ENCODE results near the gene USO1. TPM values are rescaled to one million over a fixed set of nuclear protein-coding genes. Genes with fewer than 3 reads are reported as not detected.

Gene USO1
- total RNA-seq, 4 donors from 2014 or later = 52.9 to 59.1 (median 57.6) TPM

DNA sequence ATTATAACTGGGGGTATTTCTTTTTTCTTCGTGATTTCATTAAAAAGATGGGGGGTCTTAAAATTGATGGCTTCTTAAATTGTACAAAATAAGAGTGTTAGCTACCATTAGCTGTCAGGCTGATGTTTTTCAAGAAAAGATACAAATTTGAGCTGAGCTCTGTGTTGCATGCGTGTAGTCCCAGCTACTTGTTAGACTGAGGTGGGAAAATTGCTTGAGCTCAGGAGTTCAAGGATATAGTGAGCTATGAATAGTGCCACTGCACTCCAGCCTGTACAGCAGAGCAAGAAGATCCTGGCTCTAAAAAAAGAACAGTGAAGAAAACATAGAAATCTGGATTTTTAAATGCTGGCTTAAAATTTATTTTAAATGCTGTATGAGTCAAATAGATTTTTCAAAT lies 13.0 kb downstream of the USO1 start:
- no peak for TF ChIP-seq CTCF (IDR thresholded peaks at IDR 0.05)
- no peak for TF ChIP-seq POLR2A (IDR thresholded peaks at IDR 0.05)
- no peak for DNase-seq (ENCODE audit: low spot score in 2 of 2)
- intact Hi-C loops (cut with DNase I; ENCODE audit: low total_unique reads) = no loop called here
- no peak overlapping the region for H3K4me3 ChIP-seq (ENCODE audit: low read depth, poor library complexity, severe bottlenecking)
- 92 to 94% methylated on average over 2 of the region's 2 CpGs for WGBS, 2 donors

DNA sequence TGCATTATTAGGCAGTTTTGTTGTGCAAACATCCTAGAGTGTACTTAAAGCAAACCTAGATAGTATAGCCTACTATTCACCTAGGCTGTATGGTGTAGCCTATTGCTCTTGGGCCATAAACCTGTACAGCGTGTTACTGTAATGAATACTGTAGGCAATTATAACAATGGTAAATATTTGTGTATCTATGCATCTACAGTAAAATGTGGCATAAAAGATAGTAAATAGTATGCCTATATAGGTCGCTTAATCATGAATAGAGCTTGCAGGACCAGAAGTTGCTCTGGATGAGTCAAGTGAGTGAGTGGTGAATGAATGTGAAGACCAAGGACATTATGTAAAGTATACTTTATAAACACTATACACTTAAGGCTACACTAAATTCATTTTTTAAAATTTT lies 16.6 kb downstream of the USO1 start:
- no peak for TF ChIP-seq POLR2A (IDR thresholded peaks at IDR 0.05)
- TF ChIP-seq CTCF (IDR thresholded peaks at IDR 0.05) = no peak
- intact Hi-C loops (cut with DNase I; ENCODE audit: low total_unique reads) = no loop called here
- DNase-seq (ENCODE audit: low spot score in 2 of 2) = no peak
- H3K4me3 ChIP-seq (ENCODE audit: low read depth, poor library complexity, severe bottlenecking) = no peak overlapping the region
- 83 to 95% methylated on average over 2 of the region's 2 CpGs for WGBS, 2 donors

DNA sequence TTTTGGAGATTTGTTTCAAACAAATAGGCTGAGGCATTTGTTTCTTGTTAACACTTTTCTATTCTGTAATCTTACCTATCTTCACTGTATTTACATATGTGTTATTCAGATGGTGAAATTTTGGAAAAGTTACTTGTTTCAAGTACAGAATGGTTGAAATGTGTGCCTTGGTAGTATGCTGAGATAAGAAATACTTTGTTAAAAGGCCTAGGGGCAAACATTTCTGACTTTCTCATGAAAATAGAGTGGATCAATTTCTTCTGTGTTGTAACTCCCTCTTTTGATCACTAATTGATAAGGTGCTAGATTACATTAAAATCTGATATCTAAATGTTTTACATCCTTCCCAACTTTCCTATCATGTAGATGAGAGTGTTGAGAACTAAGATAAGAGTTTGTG lies 18.1 kb downstream of the USO1 start:
- DNase-seq (ENCODE audit: low spot score in 2 of 2) = no peak
- TF ChIP-seq CTCF (IDR thresholded peaks at IDR 0.05) (no peak), POLR2A (IDR thresholded peaks at IDR 0.05) (no peak)
- intact Hi-C loops (cut with DNase I; ENCODE audit: low total_unique reads) = no loop called here
- no peak overlapping the region for H3K4me3 ChIP-seq (ENCODE audit: low read depth, poor library complexity, severe bottlenecking)

GRCh38 chr4:75745161-75745560 lies 20.8 kb downstream of the USO1 start:
- no peak for TF ChIP-seq POLR2A (IDR thresholded peaks at IDR 0.05)
- no peak for TF ChIP-seq CTCF (IDR thresholded peaks at IDR 0.05)
- WGBS, 2 donors = 78 to 82% methylated on average over 2 of the region's 2 CpGs
- H3K4me3 ChIP-seq (ENCODE audit: low read depth, poor library complexity, severe bottlenecking) = no peak overlapping the region
- intact Hi-C loops (cut with DNase I; ENCODE audit: low total_unique reads) = no loop called here
- no peak for DNase-seq (ENCODE audit: low spot score in 2 of 2)

DNA sequence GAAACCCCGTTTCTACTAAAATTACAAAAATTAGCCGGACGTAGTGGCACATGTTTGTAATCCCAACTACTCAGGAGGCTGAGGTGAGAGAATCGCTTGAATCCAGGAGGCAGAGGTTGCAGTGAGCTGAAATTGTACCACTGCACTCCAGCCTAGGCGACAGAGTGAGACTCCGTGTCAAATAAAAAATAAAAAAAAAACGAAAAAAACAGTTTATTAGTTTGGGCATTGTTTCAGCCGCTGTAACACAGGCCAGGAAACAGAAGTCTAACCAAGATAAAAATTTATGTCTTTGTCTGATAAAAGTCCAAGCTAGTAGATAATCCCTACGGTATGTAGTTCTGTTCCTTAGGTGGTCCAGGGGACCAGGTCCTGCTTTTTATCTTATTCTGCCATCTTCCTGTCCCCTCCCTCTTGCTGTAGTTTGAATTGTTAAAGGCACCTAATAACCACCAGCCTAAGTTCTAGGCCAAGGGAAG lies 21.4 kb downstream of the USO1 start:
- intact Hi-C loops (cut with DNase I; ENCODE audit: low total_unique reads) = no loop called here
- no peak for DNase-seq (ENCODE audit: low spot score in 2 of 2)
- H3K4me3 ChIP-seq (ENCODE audit: low read depth, poor library complexity, severe bottlenecking) = no peak overlapping the region
- 72 to 73% methylated on average over 9 of the region's 9 CpGs for WGBS, 2 donors
- TF ChIP-seq POLR2A (IDR thresholded peaks at IDR 0.05) (no peak), CTCF (IDR thresholded peaks at IDR 0.05) (no peak)

DNA sequence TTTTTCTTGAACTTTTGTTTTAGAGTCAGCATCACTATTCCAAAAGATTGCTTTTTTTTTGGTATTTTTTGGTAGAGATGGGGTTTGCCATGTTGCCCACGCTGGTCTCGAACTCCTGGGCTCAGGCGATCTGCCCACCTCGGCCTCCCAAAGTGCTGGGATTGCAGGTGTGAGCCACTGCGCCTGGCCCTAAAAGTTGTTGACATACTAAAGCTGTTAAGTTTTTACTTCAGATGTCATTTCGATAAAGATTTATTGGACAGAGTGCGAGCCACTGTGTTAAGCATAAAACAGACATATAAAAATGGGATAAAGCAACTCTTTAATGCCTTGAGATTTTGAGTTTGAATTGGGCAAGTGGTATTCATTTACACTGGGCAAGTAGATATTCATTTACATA lies 28.3 kb downstream of the USO1 start:
- TF ChIP-seq CTCF (IDR thresholded peaks at IDR 0.05) (no peak), POLR2A (IDR thresholded peaks at IDR 0.05) (no peak)
- intact Hi-C loops (cut with DNase I; ENCODE audit: low total_unique reads) = no loop called here
- no peak for DNase-seq (ENCODE audit: low spot score in 2 of 2)
- WGBS, 2 donors = 97% methylated on average over 7 of the region's 7 CpGs
- H3K4me3 ChIP-seq (ENCODE audit: low read depth, poor library complexity, severe bottlenecking) = no peak overlapping the region
